Right lobe of liver (tissue), 4 donors: ENCODE measurements around the gene KRTDAP.

Source experiments
- CTCF ChIP-seq, 4 donors: fragments of 200-600 bp in 3 of 4; fragments of 450-650 bp in 1 of 4; IDR thresholded peaks; one replicate each; pipeline versions ENCODE4 v1.5.1 to v1.8.0; 2016 to 2022; ENCODE audit warnings: antibody characterized with exemption in 4 of 4, mild to moderate bottlenecking in 2 of 4
- POLR2A ChIP-seq: fragments of 450-650 bp; IDR thresholded peaks from one replicate; pipeline ENCODE4 v1.6.1; 2017; ENCODE audit warnings: antibody characterized with exemption, mild to moderate bottlenecking
- donor health status: DM: no; HTN: no; CAD: no.
- donor health status: DM: no; HTN: no; CAD: no.
- donor health status: DM: no; HTN: yes; CAD: no.

- TF ChIP-seq CTCF (IDR thresholded peaks at IDR 0.05) (no peak), POLR2A (no peak)
Observed at GRCh38 chr19:35524181-35524837, 34.0 kb upstream of the KRTDAP start.
